Kidney glomerular epithelial cell (primary cell): ENCODE measurements around the gene DTX2.
"Not testable (repeated sequence)": the region's sequence is repeated elsewhere in the genome, so short reads cannot be mapped to it uniquely, and the experiment has no call there.

Source experiments
- DNase-seq: peaks from one replicate; lab custom pipeline; 2025; lab: John Stamatoyannopoulos, UW

The DTX2 gene

DNA sequence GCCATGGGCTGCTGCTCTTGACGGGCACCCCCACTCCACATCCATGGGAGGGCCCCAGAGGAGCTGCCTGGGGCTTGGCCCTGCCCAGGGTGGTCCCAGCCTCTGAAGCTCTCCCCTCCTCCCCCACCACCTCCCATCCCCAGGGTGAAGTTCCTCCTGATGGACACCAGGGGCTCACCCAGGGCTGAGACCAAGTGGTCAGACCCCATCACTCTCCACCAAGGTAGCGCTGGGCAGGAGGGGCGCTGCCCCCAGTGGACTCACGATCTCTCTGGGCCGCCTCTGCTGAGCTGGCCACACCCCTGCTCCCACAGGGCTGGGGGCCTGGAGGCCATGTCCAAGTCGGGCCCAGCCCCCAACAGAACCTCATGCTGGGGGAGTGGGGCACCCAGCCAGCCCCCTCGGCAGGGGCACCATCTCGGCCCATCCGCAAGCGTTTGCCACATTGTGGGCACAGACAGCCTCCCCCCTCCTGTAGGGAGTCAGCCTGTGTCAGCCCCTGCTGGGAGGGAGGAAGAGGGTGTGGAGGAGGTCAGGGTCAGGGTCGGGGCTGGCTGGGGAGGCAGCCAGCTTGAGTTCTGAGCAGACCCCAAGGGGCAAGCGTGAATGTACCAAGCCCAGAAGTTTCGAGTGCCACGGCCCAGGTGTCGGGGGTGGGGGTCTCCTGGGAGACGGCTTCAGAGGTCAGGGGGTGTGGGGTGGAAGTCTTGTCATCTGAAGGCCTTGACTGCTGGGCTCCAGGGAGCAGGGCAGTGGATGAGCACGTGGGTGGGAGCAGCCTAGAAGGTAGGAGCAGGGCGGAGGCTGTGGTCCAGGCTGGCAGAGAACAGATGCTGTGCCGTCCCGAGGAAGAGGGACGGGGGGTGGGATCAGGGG is 51.7 kb downstream of the DTX2 start:
- DNase-seq, result no peak

GRCh38 chr7:76513817-76514799 is 52.6 kb downstream of the DTX2 start:
- DNase-seq, result no peak

DNA sequence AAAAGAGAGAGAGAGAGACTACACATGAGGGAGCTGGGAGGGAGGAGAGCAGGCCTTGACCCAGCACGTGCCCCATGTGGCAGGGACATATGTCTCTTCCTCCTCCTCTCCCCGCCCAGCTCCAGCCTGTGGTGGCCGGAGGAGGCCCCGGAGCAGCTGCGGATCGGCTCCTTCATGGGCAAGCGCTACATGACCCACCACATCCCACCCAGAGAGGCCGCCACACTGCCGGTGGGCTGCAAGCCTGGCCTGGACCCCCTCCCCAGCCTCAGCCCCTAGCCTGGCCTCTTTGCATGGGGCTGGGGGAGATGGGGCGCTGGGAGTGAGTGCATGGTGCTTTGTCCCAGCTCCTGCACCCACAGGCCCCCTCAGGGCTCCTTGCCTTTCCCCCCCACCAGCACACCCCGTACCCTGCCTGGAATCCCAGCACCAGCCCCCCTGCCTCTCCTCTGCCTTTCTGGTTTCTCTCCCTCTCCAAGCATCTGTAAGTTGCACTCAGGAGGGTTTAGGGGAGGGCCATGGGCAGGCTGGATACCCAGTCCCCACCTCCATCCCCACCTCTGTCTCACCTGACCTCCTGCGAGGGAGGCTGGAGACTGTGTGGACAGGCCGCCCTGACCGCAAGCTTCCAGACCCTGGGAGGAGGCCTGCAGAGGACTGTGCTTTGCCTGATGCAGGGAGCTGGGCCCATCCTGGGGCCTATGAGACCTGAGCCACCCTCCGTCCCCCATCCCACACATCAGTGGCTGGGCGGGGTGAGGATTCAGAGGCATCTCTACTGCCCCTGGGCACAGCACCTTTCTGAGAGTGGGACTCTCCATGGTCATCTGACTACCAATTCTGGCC is 53.6 kb downstream of the DTX2 start:
- no peak for DNase-seq

- no peak for DNase-seq
Measured at GRCh38 chr7:76515999-76516443, 54.5 kb downstream of the DTX2 start.

GRCh38 chr7:76516932-76517331 is 55.4 kb downstream of the DTX2 start:
- DNase-seq, result not testable (repeated sequence)

GRCh38 chr7:76526183-76526582 is 64.7 kb downstream of the DTX2 start:
- not testable (repeated sequence) for DNase-seq

- not testable (repeated sequence) for DNase-seq
Measured at GRCh38 chr7:76531643-76532042, 70.1 kb downstream of the DTX2 start.

DNA sequence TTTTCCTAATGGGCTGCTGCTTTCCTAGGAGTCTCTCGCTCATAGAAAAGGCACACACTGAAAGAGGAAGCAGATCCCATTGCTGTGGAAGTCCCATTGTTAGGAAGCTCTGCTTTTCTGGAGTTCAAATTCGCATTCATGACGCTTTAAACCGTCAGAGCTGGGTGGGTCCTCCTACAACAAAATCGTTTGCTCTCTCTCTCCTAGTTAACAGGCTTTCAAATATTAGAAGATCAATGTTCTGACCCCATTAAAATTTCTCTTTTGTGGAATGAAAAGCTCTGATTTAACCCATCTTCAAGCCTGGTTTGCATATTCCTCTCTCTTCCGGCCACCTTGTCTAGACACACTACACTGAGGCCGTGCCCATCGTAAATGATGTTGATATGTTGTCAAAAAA is 81.7 kb downstream of the DTX2 start, which contains the start of gene SPDYE16:
Gene SPDYE16 (minus strand): TSS at position 101 of the 400 bp plus-strand sequence. CDS start 1,838 bp downstream, outside the sequence.
- not testable (repeated sequence) for DNase-seq

GRCh38 chr7:76549025-76549854 is 87.7 kb downstream of the DTX2 start:
- peak; percentile 89 for DNase-seq

DNA sequence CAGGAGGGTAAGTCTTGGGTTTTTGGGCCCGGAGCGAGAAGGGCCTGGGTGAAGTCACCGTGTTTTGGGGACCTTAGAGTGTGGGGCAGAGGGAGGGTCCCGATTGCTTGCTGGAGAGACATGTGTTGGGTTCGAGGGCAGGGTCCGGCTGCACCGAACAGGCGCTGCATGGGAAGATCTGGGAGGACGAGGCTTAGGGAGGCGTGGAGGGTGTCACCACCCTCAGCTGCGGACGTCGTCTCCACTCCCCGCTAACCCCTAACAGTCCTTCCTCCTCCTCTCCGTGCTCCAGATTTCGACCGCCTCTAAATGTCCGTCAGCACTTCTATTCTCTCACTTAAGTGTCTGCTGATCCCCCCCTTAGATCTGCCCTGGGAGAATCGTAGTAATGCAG is 88.3 kb downstream of the DTX2 start:
- not testable (repeated sequence) for DNase-seq

- not testable (repeated sequence) for DNase-seq
Measured at GRCh38 chr7:76551992-76552391, 90.5 kb downstream of the DTX2 start.
